Mammary epithelial cell (primary cell): ENCODE data around the gene PPP1R9B.

Experiments used
- EZH2 ChIP-seq: IDR thresholded peaks from 2 replicates; pipeline ENCODE4 v1.6.1; 2012; ENCODE audit warnings: low read length, inconsistent platforms, borderline replicate concordance
- TF ChIP-seq, protein P1 (sequence below), 2 donors: IDR thresholded peaks in 1 of 2; conservative IDR thresholded peaks in 1 of 2; 2 replicates each; pipeline ENCODE4 v1.5.1; 2011 to 2012; ENCODE audit warnings: inconsistent platforms in 2 of 2, low read length in 2 of 2, mild to moderate bottlenecking in 2 of 2, control low read depth in 1 of 2, low read depth in 1 of 2; ENCODE audit not compliant: insufficient read depth in 1 of 2; ENCODE audit errors: extremely low read depth in 1 of 2

DNA sequence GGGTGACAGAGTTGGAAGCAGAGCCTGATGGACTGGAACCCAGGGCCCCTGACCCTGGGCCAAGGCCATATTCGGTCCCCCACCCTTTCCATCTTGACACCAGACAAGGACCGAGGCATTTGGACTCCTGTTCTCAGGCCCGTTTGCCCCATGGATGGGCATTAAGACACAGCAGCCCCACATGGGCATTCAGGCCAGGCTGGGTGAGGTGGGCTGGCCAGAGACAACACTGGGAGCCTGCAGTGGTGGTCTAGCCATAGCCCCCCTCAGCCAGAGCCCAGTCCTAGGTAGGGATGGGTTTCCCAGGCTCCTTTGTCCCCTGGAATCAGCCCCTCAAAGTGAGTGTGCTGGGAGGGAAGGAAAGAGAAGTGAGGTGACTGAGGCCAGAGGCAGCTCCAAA is 53.7 kb downstream of the PPP1R9B start:
- TF ChIP-seq, protein P1, sequence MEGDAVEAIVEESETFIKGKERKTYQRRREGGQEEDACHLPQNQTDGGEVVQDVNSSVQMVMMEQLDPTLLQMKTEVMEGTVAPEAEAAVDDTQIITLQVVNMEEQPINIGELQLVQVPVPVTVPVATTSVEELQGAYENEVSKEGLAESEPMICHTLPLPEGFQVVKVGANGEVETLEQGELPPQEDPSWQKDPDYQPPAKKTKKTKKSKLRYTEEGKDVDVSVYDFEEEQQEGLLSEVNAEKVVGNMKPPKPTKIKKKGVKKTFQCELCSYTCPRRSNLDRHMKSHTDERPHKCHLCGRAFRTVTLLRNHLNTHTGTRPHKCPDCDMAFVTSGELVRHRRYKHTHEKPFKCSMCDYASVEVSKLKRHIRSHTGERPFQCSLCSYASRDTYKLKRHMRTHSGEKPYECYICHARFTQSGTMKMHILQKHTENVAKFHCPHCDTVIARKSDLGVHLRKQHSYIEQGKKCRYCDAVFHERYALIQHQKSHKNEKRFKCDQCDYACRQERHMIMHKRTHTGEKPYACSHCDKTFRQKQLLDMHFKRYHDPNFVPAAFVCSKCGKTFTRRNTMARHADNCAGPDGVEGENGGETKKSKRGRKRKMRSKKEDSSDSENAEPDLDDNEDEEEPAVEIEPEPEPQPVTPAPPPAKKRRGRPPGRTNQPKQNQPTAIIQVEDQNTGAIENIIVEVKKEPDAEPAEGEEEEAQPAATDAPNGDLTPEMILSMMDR (conservative IDR thresholded peaks at IDR 0.05 in 1 of 2, IDR thresholded peaks at IDR 0.05 in 1 of 2; ENCODE audit: extremely low read depth in 1 of 2, insufficient read depth in 1 of 2, low read depth in 1 of 2, low read length in 2 of 2) = no peak
- no peak for TF ChIP-seq EZH2
